HAP-1 (cell line): ENCODE measurements around the gene UNC45A.
A peak's percentile ranks its signal among the peaks of the same experiment; 100 is the strongest.
"Not testable (repeated sequence)": the region's sequence is repeated elsewhere in the genome, so short reads cannot be mapped to it uniquely, and the experiment has no call there.

Experiments
- DNase-seq, 2 experiments: peaks; one replicate each; pipeline ENCODE4 v3.0.0-alpha.2; 2016 to 2020; ENCODE audit warnings: low spot score in 2 of 2
- H3K27me3 ChIP-seq: fragments of 250-450 bp; sonication (Bioruptor Pico); 2 replicates; pipeline ENCODE4 v1.5.1; 2020; ENCODE audit warnings: low read depth, mild to moderate bottlenecking, moderate library complexity
- H3K36me3 ChIP-seq: fragments of 250-450 bp; sonication (Bioruptor Pico); replicated peaks from 2 replicates; pipeline ENCODE4 v1.5.1; 2020; ENCODE audit warnings: mild to moderate bottlenecking
- H3K4me1 ChIP-seq: fragments of 250-450 bp; sonication (Bioruptor Pico); 2 replicates; pipeline ENCODE4 v1.5.1; 2020; ENCODE audit warnings: mild to moderate bottlenecking
- H3K4me3 ChIP-seq: fragments of 250-450 bp; sonication (Bioruptor Pico); 2 replicates; pipeline ENCODE4 v1.5.1; 2020; ENCODE audit warnings: mild to moderate bottlenecking, moderate library complexity
- H3K9me3 ChIP-seq: fragments of 250-450 bp; sonication (Bioruptor Pico); 2 replicates; pipeline ENCODE4 v1.5.1; 2020; ENCODE audit warnings: mild to moderate bottlenecking, moderate library complexity
- in situ Hi-C: fragments of 300-500 bp; cut with MboI; formaldehyde crosslinking; loops from 3 replicates; pipeline ENCODE4 v1.14.3; 2020; ENCODE audit warnings: low sequenced_read_pairs, inconsistent platforms, mixed read lengths

The UNC45A gene

GRCh38 chr15:90916461-90916860 is 18.6 kb upstream of the UNC45A start:
- DNase-seq = no peak
- Histone ChIP-seq H3K4me1 (no peaks in the 10 kb centered on the region), H3K27me3 (no peaks in the 10 kb centered on the region), H3K36me3 (peaks cover 83% of the 10 kb centered on the region), H3K4me3 (no peak overlapping the region), H3K9me3 (no peaks in the 10 kb centered on the region)
- in situ Hi-C loops = no loop called here

DNA sequence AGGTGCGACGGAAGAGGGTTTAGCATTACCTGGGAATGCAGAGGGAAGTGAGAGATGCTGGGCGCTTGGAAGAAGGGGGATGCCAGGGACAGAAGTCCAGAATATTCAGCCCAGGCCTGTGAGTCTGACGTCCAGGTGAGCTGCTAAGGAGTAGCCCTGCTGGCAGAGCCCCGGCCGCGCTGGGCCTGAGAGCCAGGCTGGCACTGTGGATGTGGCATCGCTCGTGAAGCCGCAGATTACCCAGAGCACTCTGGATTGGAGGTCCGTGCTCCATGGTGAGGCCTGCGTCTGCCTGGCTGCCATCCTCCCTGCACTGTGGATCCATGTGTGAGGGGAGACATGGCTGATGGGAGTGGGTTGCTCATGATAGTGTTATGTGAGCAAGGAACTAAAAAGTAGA is 17.5 kb upstream of the UNC45A start:
- no peaks in the 10 kb centered on the region for H3K27me3 ChIP-seq
- no peak overlapping the region for H3K4me3 ChIP-seq
- peaks cover 74% of the 10 kb centered on the region for H3K36me3 ChIP-seq
- in situ Hi-C loops = no loop called here
- no peaks in the 10 kb centered on the region for H3K9me3 ChIP-seq
- H3K4me1 ChIP-seq = no peaks in the 10 kb centered on the region
- no peak for DNase-seq

DNA sequence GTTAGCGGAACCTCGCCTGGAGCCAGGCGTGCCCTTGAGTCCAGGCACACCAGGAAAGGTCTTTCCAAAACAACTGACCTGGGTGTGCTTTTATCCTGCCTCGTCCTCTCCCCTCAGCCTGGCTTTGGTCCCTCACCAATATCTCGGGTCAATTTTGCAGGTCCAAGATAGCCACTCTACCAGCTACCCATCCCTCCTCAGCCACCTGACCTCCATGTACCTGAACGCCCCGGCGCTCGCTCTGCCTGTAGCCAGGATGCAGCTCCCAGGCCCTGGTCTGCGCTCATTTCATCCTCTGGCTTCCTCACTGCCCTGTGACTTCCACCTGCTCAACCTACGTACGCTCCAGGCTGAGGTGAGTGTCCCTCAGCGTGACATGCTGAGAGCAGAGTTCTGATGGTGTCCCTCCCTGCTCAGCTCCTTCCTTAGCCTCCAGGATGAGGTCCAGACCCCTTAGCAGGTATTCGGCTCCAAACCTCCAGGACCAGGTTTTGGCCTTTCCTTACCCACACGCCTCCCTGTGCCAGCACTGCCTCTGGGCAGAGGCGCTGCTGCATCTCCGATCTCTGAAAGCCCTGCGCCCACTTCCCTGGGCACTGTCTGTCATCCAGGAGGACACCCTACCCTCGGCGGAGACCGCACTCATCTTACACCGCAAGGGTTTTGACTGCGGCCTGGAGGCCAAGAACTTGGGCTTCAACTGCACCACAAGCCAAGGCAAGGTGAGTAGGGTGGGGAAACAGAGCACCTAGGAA is 16.9 kb upstream of the UNC45A start:
- in situ Hi-C loops = no loop called here
- DNase-seq = no peak
- Histone ChIP-seq H3K9me3 (no peaks in the 10 kb centered on the region), H3K36me3 (peaks cover 69% of the 10 kb centered on the region), H3K4me1 (no peaks in the 10 kb centered on the region), H3K27me3 (no peaks in the 10 kb centered on the region), H3K4me3 (no peak overlapping the region)

DNA sequence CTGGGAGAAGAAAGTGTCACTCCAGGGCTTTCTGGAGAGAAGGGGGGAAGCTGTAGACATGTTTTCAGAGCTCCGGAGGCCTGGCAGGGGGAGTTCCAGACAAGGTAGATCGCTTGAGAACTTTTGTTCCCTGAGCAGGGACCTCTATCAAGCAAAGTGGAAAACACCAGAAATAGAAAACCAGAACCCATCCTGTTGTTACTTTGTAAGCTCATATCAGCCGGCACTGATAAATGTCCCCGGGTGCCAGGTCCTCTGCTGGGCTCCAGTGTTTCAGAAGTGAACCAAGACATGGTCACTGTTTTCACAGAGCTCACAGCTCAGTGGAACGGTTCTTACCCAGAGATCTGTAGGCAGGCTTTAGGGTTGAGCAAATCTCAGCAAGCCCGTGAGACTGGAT is 16.2 kb upstream of the UNC45A start:
- no peaks in the 10 kb centered on the region for H3K27me3 ChIP-seq
- H3K4me3 ChIP-seq = no peak overlapping the region
- H3K36me3 ChIP-seq = peaks cover 63% of the 10 kb centered on the region
- H3K9me3 ChIP-seq = no peaks in the 10 kb centered on the region
- no peaks in the 10 kb centered on the region for H3K4me1 ChIP-seq
- in situ Hi-C loops = no loop called here
- no peak for DNase-seq

DNA sequence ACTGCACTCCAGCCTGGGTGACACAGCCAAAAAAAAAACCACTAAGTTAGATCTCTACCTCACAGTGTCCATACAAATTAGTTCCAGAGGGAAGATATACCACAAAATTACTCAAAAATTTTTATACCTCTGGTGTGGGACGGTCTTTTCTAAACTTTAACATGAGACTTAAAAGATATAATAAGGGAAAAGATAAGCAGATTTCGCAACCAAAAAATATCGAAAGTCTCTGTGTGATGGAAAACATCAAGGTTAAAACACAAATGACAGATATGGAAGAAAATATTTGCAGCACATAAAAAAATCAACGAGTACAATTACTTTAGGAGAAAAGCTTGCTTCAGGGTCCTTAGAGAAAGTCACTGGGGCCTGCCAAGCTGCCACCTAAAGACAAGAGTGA is 13.2 kb upstream of the UNC45A start:
- Histone ChIP-seq H3K27me3 (no peaks in the 10 kb centered on the region), H3K9me3 (no peaks in the 10 kb centered on the region), H3K4me1 (no peaks in the 10 kb centered on the region), H3K36me3 (peaks cover 47% of the 10 kb centered on the region), H3K4me3 (no peak overlapping the region)
- in situ Hi-C loops = no loop called here
- DNase-seq = no peak

GRCh38 chr15:90922712-90923322 is 12.3 kb upstream of the UNC45A start:
- in situ Hi-C loops, DNase-seq, H3K27me3 ChIP-seq, H3K9me3 ChIP-seq, H3K4me1 ChIP-seq, H3K4me3 ChIP-seq: not testable (repeated sequence)
- H3K36me3 ChIP-seq = peaks cover 38% of the 10 kb centered on the region

DNA sequence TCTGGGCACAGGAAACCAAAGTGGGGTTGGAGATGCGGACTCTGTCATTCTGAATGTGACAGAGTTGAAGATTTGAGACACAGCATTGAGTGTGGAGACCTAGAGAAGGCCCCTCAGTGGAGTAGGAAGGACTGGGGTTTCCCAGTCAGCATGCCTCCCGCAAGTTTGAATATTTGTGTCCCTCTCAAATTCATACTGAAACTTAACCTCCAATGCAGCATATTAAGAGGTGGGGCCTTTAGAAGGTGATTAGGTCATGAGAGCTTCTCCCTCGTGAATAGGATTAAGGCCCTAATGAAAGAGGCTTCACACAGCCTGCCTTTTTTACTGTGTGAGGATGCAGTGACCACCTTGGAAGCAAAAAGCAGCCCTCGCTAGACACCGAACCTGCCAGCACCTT is 10.7 kb upstream of the UNC45A start:
- no peak overlapping the region for H3K4me3 ChIP-seq
- peaks cover 6% of the 10 kb centered on the region; the same call in 1 of the 2 replicates for H3K4me1 ChIP-seq
- no peak for DNase-seq
- peaks cover 22% of the 10 kb centered on the region for H3K36me3 ChIP-seq
- no peaks in the 10 kb centered on the region for H3K9me3 ChIP-seq
- in situ Hi-C loops = no loop called here
- H3K27me3 ChIP-seq = no peaks in the 10 kb centered on the region

- DNase-seq, H3K9me3 ChIP-seq, in situ Hi-C loops, H3K36me3 ChIP-seq, H3K4me3 ChIP-seq, H3K27me3 ChIP-seq: not testable (repeated sequence)
- H3K4me1 ChIP-seq = peaks cover 15% of the 10 kb centered on the region
Observed at GRCh38 chr15:90926766-90927165, 8.3 kb upstream of the UNC45A start.

GRCh38 chr15:90928106-90928505 is 7.0 kb upstream of the UNC45A start:
- H3K36me3 ChIP-seq, DNase-seq, H3K9me3 ChIP-seq, H3K4me3 ChIP-seq, in situ Hi-C loops, H3K27me3 ChIP-seq: not testable (repeated sequence)
- H3K4me1 ChIP-seq = peaks cover 18% of the 10 kb centered on the region

- H3K4me1 ChIP-seq = peaks cover 22% of the 10 kb centered on the region
- no peaks in the 10 kb centered on the region for H3K27me3 ChIP-seq
- no peaks in the 10 kb centered on the region for H3K9me3 ChIP-seq
- DNase-seq = no peak
- H3K4me3 ChIP-seq = peak overlapping the region; percentile 55
- H3K36me3 ChIP-seq = no peaks in the 10 kb centered on the region
- in situ Hi-C loops = no loop called here
Observed at GRCh38 chr15:90929246-90930019, 5.7 kb upstream of the UNC45A start.

DNA sequence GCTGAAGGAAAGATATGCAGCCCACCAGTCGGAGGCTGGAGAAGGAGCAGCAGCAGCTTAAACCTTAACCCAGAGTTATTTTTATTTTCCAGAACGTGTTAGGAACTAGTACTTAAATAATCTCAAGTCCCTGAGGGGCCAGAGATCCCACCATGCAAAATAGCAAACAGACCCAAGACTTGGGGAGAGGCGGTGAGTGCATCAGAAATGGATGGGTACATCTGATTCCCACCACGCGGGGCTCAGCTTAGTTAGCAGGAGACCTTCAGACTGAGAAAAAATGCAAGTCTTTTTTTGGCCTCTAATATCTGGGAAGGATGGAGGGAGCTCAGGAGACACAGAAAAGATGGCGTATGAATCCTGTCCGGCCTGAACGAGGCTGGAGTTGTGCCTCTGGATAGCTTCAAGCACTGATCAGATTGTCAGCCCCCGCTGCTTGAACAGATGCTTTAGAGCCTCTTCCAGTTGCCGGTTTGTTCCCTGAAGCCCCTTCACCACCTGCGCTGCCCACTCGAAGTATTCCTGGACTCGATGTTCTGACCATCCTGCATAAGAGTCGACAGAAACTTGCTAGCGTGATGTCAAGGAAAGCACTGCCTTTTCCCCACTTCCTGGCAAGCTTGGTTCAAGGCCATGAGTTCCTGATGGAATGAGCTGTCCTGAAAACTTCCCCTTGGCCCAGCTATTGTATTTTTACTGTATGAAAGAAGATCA is 4.1 kb upstream of the UNC45A start:
- Histone ChIP-seq H3K9me3 (no peaks in the 10 kb centered on the region), H3K4me1 (peaks cover 28% of the 10 kb centered on the region)
- in situ Hi-C loops = no loop called here

DNA sequence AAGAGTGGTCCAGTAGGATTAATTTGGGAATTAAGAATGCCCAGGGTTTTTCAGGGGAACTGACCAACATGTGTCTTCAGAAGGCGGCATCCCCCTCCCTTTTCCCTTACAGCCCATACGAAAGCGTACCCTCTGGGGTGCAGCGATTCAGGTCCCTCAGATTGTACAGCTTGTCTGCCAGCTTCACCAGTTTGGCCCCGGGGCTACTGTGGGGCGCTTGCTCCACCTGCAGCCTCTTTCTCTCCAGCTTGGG is 3.6 kb upstream of the UNC45A start:
- no peaks in the 10 kb centered on the region for H3K36me3 ChIP-seq
- no peaks in the 10 kb centered on the region for H3K9me3 ChIP-seq
- in situ Hi-C loops = no loop called here
- no peak for DNase-seq
- H3K4me1 ChIP-seq = peaks cover 33% of the 10 kb centered on the region
- H3K27me3 ChIP-seq = no peaks in the 10 kb centered on the region
- H3K4me3 ChIP-seq = peak overlapping the region; percentile 84

More for the DNA sequence above, 4.1 kb upstream of the UNC45A start:
- H3K27me3 ChIP-seq = no peaks in the 10 kb centered on the region
- no peaks in the 10 kb centered on the region for H3K36me3 ChIP-seq
- H3K4me3 ChIP-seq = peak overlapping the region; percentile 84
- DNase-seq = peak in 1 of 2 experiments; percentile 26

DNA sequence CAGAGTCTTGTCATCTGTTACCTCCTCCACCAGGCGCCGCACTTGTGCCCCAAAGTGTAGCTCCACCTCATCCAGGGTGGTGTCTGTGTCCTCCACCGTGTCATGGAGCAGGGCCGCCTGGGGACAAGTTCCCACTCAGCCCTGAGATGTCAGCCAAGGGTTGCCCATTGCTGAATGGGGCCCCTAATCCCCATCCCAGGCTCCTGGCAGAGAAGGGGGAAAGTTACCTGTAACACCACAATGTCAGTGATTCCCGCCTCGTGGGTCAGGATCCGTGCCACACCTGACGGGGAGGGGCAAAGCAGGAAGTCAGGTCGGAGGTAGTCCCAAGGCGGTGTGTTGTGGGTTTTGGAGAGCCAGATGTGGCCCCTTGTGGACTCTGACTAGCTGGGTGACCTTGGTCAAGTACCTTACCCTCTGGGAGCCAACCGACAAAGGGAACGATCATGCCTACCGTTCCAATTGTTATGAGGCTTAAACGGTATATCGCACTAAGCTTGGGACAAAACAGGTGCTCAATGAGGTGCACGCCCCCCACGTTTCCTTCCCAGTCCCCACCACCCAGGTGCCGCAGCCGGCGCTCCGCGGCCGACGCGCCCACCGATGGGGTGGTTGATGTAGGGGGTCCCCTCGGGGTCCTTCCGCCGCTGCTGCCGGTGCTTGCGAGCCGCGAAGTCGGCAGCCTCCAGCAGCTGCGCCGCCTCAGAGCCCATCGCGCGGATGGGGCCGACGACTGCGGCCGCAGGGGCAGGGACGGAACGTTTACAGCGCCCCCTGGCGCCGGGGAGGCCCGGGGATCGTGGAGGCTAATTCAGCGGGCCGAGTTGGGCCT is 3.0 kb upstream of the UNC45A start, which contains the start of gene HDDC3:
Gene HDDC3, minus strand, starts transcription at position 722 of the 832 bp plus-strand sequence. Its CDS starts 9 bp downstream, at position 713.
- Histone ChIP-seq H3K4me3 (peak within 1 kb of the TSS; percentile 84), H3K9me3 (no peaks in the 10 kb centered on the region), H3K4me1 (peaks cover 37% of the 10 kb centered on the region), H3K36me3 (no peaks in the 10 kb centered on the region), H3K27me3 (no peaks in the 10 kb centered on the region)
- in situ Hi-C loops = no loop called here
- peak; percentile 86 to 95 for DNase-seq
